Erythroblast (primary cell): ENCODE measurements around the gene CFDP1.

Experiments used
- GATA1 ChIP-seq: IDR thresholded peaks from 2 replicates; pipeline ENCODE4 v1.6.1; 2011; ENCODE audit warnings: low read depth, mild to moderate bottlenecking, control low read depth, low read length, moderate library complexity
- POLR2A ChIP-seq: IDR thresholded peaks from 2 replicates; pipeline ENCODE4 v1.6.1; 2011; ENCODE audit warnings: mild to moderate bottlenecking, low read length

GRCh38 chr16:75452464-75453190 lies 19.3 kb upstream of the CFDP1 start:
- no peak for TF ChIP-seq POLR2A
- TF ChIP-seq GATA1: peak; percentile 39
